Trophoblast cell (in vitro differentiated cells and primary cell): Measurements from ENCODE around the gene KRTAP10-7.
"Not testable (repeated sequence)": the region's sequence is repeated elsewhere in the genome, so short reads cannot be mapped to it uniquely, and the experiment has no call there.

Experiments
- DNase-seq, 2 donors: peaks; one replicate each; pipeline ENCODE4 v3.0.0-alpha.2; 2016
- H2AFZ ChIP-seq: 2 replicates; pipeline ENCODE4 v1.6.1; 2013; ENCODE audit warnings: low read length, moderate library complexity, mild to moderate bottlenecking; ENCODE audit not compliant: insufficient read depth, poor library complexity
- H2AK5ac ChIP-seq: 2 replicates; pipeline ENCODE4 v1.6.1; 2013; ENCODE audit warnings: mild to moderate bottlenecking, low read length
- H2BK120ac ChIP-seq: 2 replicates; pipeline ENCODE4 v1.6.1; 2013; ENCODE audit warnings: low read length, mild to moderate bottlenecking, moderate library complexity; ENCODE audit not compliant: insufficient read depth, poor library complexity
- H2BK12ac ChIP-seq: 2 replicates; pipeline ENCODE4 v1.6.1; 2013; ENCODE audit warnings: mild to moderate bottlenecking, low read length, moderate library complexity
- H2BK5ac ChIP-seq: 2 replicates; pipeline ENCODE4 v1.6.1; 2013; ENCODE audit warnings: low read length, low read depth, moderate library complexity, mild to moderate bottlenecking; ENCODE audit not compliant: poor library complexity
- H3K14ac ChIP-seq: 2 replicates; pipeline ENCODE4 v1.6.1; 2013; ENCODE audit warnings: mild to moderate bottlenecking, low read length
- H3K18ac ChIP-seq: 2 replicates; pipeline ENCODE4 v1.6.1; 2013; ENCODE audit warnings: mild to moderate bottlenecking, low read length
- H3K23ac ChIP-seq: 2 replicates; pipeline ENCODE4 v1.6.1; 2013; ENCODE audit warnings: low read length
- H3K27ac ChIP-seq: 2 replicates; pipeline ENCODE4 v1.5.1; 2013; ENCODE audit warnings: low read depth, mild to moderate bottlenecking, inconsistent platforms, low read length, moderate library complexity
- H3K27me3 ChIP-seq: 2 replicates; pipeline ENCODE4 v1.6.1; 2013; ENCODE audit warnings: inconsistent platforms, mild to moderate bottlenecking, low read length, moderate library complexity; ENCODE audit not compliant: insufficient read depth
- H3K36me3 ChIP-seq, 2 experiments: 1 replicate in 1 of 2; 2 replicates in 1 of 2; pipeline ENCODE4 v1.6.1; 2013; ENCODE audit warnings: low read length in 2 of 2, mild to moderate bottlenecking in 2 of 2, moderate library complexity in 1 of 2; ENCODE audit not compliant: insufficient read depth in 2 of 2, control insufficient read depth in 1 of 2
- H3K4ac ChIP-seq: 2 replicates; pipeline ENCODE4 v1.6.1; 2013; ENCODE audit warnings: low read depth, mild to moderate bottlenecking, low read length, moderate library complexity
- H3K4me1 ChIP-seq, 2 experiments: 1 replicate in 1 of 2; 2 replicates in 1 of 2; pipeline ENCODE4 v1.6.1; 2013; ENCODE audit warnings: low read length in 2 of 2, mild to moderate bottlenecking in 2 of 2, moderate library complexity in 1 of 2; ENCODE audit not compliant: insufficient read depth in 2 of 2, control insufficient read depth in 1 of 2
- H3K4me2 ChIP-seq: 2 replicates; pipeline ENCODE4 v1.6.1; 2013; ENCODE audit warnings: inconsistent platforms, mild to moderate bottlenecking, low read length, moderate library complexity
- H3K4me3 ChIP-seq: 2 replicates; pipeline ENCODE4 v1.5.1; 2013; ENCODE audit warnings: mild to moderate bottlenecking, low read depth, low read length, inconsistent platforms
- H3K79me1 ChIP-seq: one replicate; pipeline ENCODE4 v1.6.1; 2013; ENCODE audit warnings: low read length
- H3K79me2 ChIP-seq: 2 replicates; pipeline ENCODE4 v1.6.1; 2013; ENCODE audit warnings: low read length, mild to moderate bottlenecking; ENCODE audit not compliant: control insufficient read depth, insufficient read depth, poor library complexity
- H3K9ac ChIP-seq: 2 replicates; pipeline ENCODE4 v1.6.1; 2013; ENCODE audit warnings: mild to moderate bottlenecking, low read length
- H3K9me3 ChIP-seq: 2 replicates; pipeline ENCODE4 v1.6.1; 2013; ENCODE audit warnings: low read depth, mild to moderate bottlenecking, control low read depth, inconsistent platforms, low read length; ENCODE audit not compliant: insufficient read depth
- H4K12ac ChIP-seq: 2 replicates; pipeline ENCODE4 v1.6.1; 2013; ENCODE audit warnings: low read depth, mild to moderate bottlenecking, low read length, moderate library complexity
- H4K8ac ChIP-seq: 2 replicates; pipeline ENCODE4 v1.6.1; 2013; ENCODE audit warnings: low read depth, mild to moderate bottlenecking, low read length, moderate library complexity
- H4K91ac ChIP-seq: one replicate; pipeline ENCODE4 v1.6.1; 2013; ENCODE audit warnings: low read depth, mild to moderate bottlenecking, low read length, moderate library complexity
- WGBS: extraction: QIAGEN DNeasy Blood & Tissue Kit; methylation state at CpG from one replicate; pipeline ENCODE4 v1.1.7; 2013; ENCODE audit warnings: missing lambda C conversion rate; ENCODE audit not compliant: insufficient read length, insufficient coverage; ENCODE audit errors: extremely low coverage; 5-methylcytosine and 5-hydroxymethylcytosine counted together

The KRTAP10-7 gene

GRCh38 chr21:44637018-44637850, 36.8 kb downstream of the KRTAP10-7 start, which contains the start of gene KRTAP10-10:
TSS of gene KRTAP10-10 (plus strand) at chr21:44637356. CDS start at chr21:44637418, 62 bp downstream.
- Histone ChIP-seq H2AK5ac (no peak within 1 kb of the TSS), H2BK12ac (no peak within 1 kb of the TSS), H4K8ac (no peak within 1 kb of the TSS), H4K91ac (no peak within 1 kb of the TSS), H3K4me1 (no peaks in the 10 kb centered on the region), H2BK120ac (no peak within 1 kb of the TSS), H3K4me2 (no peak within 1 kb of the TSS), H3K79me1 (no peaks in the 10 kb centered on the region), H3K4ac (no peak within 1 kb of the TSS), H3K9ac (no peak within 1 kb of the TSS), H3K9me3 (no peaks in the 10 kb centered on the region), H3K4me3 (peak within 1 kb of the TSS; percentile 56), H3K79me2 (no peaks in the 10 kb centered on the region), H2BK5ac (no peak within 1 kb of the TSS), H4K12ac (no peak within 1 kb of the TSS), H3K27me3 (no peaks in the 10 kb centered on the region), H3K27ac (no peak within 1 kb of the TSS), H3K36me3 (no peaks in the 10 kb centered on the region), H3K18ac (no peak within 1 kb of the TSS), H2AFZ (no peak within 1 kb of the TSS), H3K23ac (no peak within 1 kb of the TSS), H3K14ac (no peak within 1 kb of the TSS)
- no peak for DNase-seq
- WGBS: no CpG with 5 or more reads among the region's 21 CpGs

GRCh38 chr21:44637851-44638348, 37.5 kb downstream of the KRTAP10-7 start:
- WGBS: no CpG with 5 or more reads among the region's 12 CpGs

GRCh38 chr21:44638506-44639330, 38.3 kb downstream of the KRTAP10-7 start:
- H3K9me3 ChIP-seq, H2BK120ac ChIP-seq, H3K4me1 ChIP-seq, H3K79me1 ChIP-seq, H3K27ac ChIP-seq, H4K12ac ChIP-seq, H2AK5ac ChIP-seq, H3K9ac ChIP-seq, H2BK12ac ChIP-seq, H4K91ac ChIP-seq, H3K79me2 ChIP-seq, H2AFZ ChIP-seq, H3K4ac ChIP-seq, H3K23ac ChIP-seq, H2BK5ac ChIP-seq, H4K8ac ChIP-seq, DNase-seq, H3K27me3 ChIP-seq, H3K4me2 ChIP-seq, H3K4me3 ChIP-seq, H3K36me3 ChIP-seq, H3K18ac ChIP-seq, H3K14ac ChIP-seq: not testable (repeated sequence)
- no CpG with 5 or more reads among the region's 21 CpGs for WGBS

More at GRCh38 chr21:44637851-44638348, 37.5 kb downstream of the KRTAP10-7 start:
- not testable (repeated sequence) for H2BK120ac ChIP-seq, H2AK5ac ChIP-seq, H3K4me3 ChIP-seq, H3K23ac ChIP-seq, H2BK12ac ChIP-seq, H3K36me3 ChIP-seq, H3K4me2 ChIP-seq, H3K18ac ChIP-seq, H2AFZ ChIP-seq, H4K8ac ChIP-seq, DNase-seq, H2BK5ac ChIP-seq, H3K9ac ChIP-seq, H3K27me3 ChIP-seq, H3K14ac ChIP-seq, H4K91ac ChIP-seq, H3K79me2 ChIP-seq, H3K79me1 ChIP-seq, H3K27ac ChIP-seq, H4K12ac ChIP-seq, H3K4ac ChIP-seq, H3K9me3 ChIP-seq, H3K4me1 ChIP-seq

GRCh38 chr21:44639331-44639655, 38.9 kb downstream of the KRTAP10-7 start:
- H4K12ac ChIP-seq: no peak overlapping the region
- no peak overlapping the region for H3K4me2 ChIP-seq
- H3K14ac ChIP-seq: no peak overlapping the region
- H3K23ac ChIP-seq: no peak overlapping the region
- no peak overlapping the region for H2BK12ac ChIP-seq
- H3K9me3 ChIP-seq: no peaks in the 10 kb centered on the region
- H3K4me1 ChIP-seq: no peaks in the 10 kb centered on the region
- no peak overlapping the region for H3K4ac ChIP-seq
- no peak for DNase-seq
- H3K79me2 ChIP-seq: no peaks in the 10 kb centered on the region
- no peak overlapping the region for H2BK5ac ChIP-seq
- H3K36me3 ChIP-seq: no peaks in the 10 kb centered on the region
- no peaks in the 10 kb centered on the region for H3K27me3 ChIP-seq
- H2AFZ ChIP-seq: no peak overlapping the region
- H4K91ac ChIP-seq: no peak overlapping the region
- H3K9ac ChIP-seq: no peak overlapping the region
- no peaks in the 10 kb centered on the region for H3K79me1 ChIP-seq
- H3K4me3 ChIP-seq: no peak overlapping the region
- no CpG with 5 or more reads among the region's 12 CpGs for WGBS
- H4K8ac ChIP-seq: no peak overlapping the region
- no peak overlapping the region for H2BK120ac ChIP-seq
- H2AK5ac ChIP-seq: no peak overlapping the region
- no peak overlapping the region for H3K27ac ChIP-seq
- no peak overlapping the region for H3K18ac ChIP-seq
